ENCODE results near the gene DGKZ.

The DGKZ gene

GRCh38 chr11:46381819-46382645, 34.8 kb downstream of the DGKZ start:
- no peaks in the 10 kb centered on the region for H3K9me3 ChIP-seq
- no peak for TF ChIP-seq CTCF (IDR thresholded peaks at IDR 0.05)
- peaks cover 65% of the 10 kb centered on the region for H3K27me3 ChIP-seq
- peaks cover 26% of the 10 kb centered on the region for H3K36me3 ChIP-seq
- peak overlapping the region; percentile 39 to 88 for H3K4me3 ChIP-seq (ENCODE audit: low read depth in 1 of 2, low read length in 1 of 2)
- no peak overlapping the region for H3K27ac ChIP-seq
- peaks cover 32 to 57% of the 10 kb centered on the region in 2 experiments for H3K4me1 ChIP-seq (ENCODE audit: control insufficient read depth in 1 of 2, insufficient read depth in 1 of 2, low read depth in 1 of 2, low read length in 1 of 2)

DNA sequence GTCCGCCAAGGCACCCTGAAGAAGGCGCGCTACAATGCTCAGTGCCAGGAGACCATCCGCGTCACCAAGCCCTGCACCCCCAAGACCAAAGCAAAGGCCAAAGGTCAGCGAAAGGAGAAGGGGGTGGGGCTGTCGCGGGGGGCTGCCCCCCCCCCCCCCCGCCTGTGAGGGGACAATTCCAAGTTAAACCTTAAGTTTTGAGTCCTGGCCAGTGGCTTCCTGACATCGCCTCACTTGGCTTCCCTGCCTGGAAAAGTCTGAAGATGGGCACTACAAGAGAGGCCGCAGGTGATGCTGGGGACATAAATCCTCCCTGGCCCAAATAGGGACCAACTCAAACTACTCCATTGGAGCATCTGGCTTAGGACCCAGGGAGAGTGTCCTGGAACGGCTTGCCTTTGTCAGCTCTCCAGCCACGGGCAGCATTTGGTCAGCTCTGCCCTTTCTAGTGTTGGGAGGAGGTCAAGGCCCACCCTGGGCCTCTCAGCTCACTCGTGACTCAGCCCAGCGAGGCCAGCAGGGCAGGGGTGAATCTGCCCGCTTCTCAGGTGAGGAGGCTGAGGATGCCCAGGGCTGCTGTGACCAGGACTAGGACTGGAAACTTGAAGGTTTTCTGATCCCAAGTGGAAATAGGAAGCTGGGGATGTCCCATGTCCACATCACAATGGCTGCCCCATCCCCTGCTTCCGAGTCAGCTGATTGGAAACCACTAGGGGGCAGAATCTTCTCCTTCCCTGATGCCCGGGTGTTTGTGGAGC, 35.6 kb downstream of the DGKZ start:
- Histone ChIP-seq H3K27ac (no peak overlapping the region), H3K4me1 (ENCODE audit: control insufficient read depth in 1 of 2, insufficient read depth in 1 of 2, low read depth in 1 of 2, low read length in 1 of 2) (peaks cover 32 to 55% of the 10 kb centered on the region in 2 experiments), H3K27me3 (peaks cover 73% of the 10 kb centered on the region), H3K36me3 (peaks cover 18% of the 10 kb centered on the region), H3K4me3 (ENCODE audit: low read depth in 1 of 2, low read length in 1 of 2) (peak overlapping the region in 1 of 2 experiments; percentile 88), H3K9me3 (no peaks in the 10 kb centered on the region)
- no peak for TF ChIP-seq CTCF (IDR thresholded peaks at IDR 0.05)

DNA sequence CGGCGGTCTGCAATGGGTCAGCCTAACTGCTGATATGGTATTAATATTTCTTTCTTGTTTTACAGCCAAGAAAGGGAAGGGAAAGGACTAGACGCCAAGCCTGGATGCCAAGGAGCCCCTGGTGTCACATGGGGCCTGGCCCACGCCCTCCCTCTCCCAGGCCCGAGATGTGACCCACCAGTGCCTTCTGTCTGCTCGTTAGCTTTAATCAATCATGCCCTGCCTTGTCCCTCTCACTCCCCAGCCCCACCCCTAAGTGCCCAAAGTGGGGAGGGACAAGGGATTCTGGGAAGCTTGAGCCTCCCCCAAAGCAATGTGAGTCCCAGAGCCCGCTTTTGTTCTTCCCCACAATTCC, 36.1 kb downstream of the DGKZ start:
- Histone ChIP-seq H3K27me3 (peaks cover 78% of the 10 kb centered on the region), H3K36me3 (peaks cover 13% of the 10 kb centered on the region), H3K4me1 (ENCODE audit: control insufficient read depth in 1 of 2, insufficient read depth in 1 of 2, low read depth in 1 of 2, low read length in 1 of 2) (peaks cover 29 to 54% of the 10 kb centered on the region in 2 experiments), H3K27ac (no peak overlapping the region), H3K4me3 (ENCODE audit: low read depth in 1 of 2, low read length in 1 of 2) (no peak overlapping the region), H3K9me3 (no peaks in the 10 kb centered on the region)
- TF ChIP-seq CTCF (IDR thresholded peaks at IDR 0.05) = no peak

DNA sequence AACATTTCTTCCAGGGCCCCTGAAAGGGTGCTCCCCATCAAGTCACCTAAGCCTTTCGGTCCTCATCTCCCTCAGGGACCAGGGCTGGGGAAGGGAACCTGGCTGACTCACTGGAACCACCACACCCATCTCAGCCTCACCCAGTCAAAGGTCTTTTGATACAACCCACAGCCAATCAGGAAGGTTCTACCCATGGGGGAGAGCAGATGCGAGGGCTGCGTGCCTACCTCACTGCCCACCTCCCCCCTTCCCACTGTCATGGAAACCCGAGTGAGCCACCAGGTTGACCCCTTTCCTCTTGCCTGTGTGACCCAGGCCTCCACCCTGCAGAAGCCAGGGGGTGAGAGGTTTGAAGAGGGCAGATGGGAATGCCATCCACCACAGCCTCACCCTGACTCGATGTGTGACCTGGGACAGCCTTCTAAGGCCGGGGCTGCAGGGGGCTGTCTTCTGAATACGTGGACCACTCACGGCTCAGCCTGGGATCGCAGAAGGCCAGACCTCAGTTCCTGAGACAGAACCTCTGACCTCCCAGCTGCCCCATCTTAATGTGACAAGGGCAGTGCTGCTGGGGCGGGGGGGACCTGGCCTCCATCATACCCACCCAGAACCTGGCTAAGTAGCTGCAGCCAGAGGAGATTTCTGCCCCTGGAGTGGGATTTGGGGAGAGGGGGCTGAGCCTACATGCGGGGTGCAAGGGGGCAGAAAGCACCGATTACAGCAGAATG, 36.9 kb downstream of the DGKZ start:
- Histone ChIP-seq H3K4me1 (ENCODE audit: control insufficient read depth in 1 of 2, insufficient read depth in 1 of 2, low read depth in 1 of 2, low read length in 1 of 2) (peaks cover 21 to 47% of the 10 kb centered on the region in 2 experiments), H3K27ac (no peak overlapping the region), H3K4me3 (ENCODE audit: low read depth in 1 of 2, low read length in 1 of 2) (no peak overlapping the region), H3K9me3 (no peaks in the 10 kb centered on the region), H3K27me3 (peaks cover 86% of the 10 kb centered on the region), H3K36me3 (peaks cover 7% of the 10 kb centered on the region)
- no peak for TF ChIP-seq CTCF (IDR thresholded peaks at IDR 0.05)

DNA sequence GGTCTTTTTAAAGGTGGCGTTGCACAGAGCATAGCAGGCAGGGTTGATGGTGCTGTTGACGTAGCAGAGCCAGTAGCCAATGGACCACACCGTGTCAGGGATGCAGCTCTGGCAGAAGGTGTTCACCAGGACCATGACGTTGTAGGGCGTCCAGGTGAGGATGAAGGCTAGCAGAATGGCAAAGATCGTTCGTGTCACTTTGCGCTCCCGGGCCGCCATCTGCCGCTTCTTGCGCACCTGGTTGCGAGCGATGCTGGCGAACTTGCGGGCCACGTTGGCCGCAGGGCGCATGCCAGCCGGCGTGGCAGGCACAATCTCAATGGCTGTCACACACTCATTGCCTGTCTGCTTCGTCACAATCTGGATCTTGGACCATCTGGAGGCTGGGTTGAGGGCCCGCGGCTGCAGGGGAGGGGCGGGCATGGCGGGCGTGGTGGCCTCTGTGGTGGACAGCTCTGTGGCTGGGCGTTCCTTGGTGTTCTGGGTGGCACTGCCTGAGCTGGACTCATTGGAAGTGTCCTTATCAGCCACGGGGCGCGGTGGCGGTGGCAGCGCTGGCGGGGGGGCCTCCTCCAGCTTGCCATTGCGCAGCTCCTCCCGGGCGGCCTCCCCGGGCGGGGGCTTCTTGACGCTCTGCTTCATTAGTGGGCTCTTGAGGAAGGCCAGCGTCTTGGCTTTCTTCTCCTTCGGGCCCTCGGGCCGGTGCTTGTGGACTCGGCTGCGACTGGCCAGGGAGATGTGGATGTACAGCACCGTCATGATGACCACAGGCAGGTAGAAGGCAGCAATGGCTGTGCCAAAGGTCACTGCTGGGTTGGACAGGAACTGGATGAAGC, 38.1 kb downstream of the DGKZ start:
- TF ChIP-seq CTCF (IDR thresholded peaks at IDR 0.05) = no peak
- Histone ChIP-seq H3K27ac (no peak overlapping the region), H3K4me3 (ENCODE audit: low read depth in 1 of 2, low read length in 1 of 2) (no peak overlapping the region), H3K36me3 (no peaks in the 10 kb centered on the region), H3K4me1 (ENCODE audit: control insufficient read depth in 1 of 2, insufficient read depth in 1 of 2, low read depth in 1 of 2, low read length in 1 of 2) (peaks cover 21 to 47% of the 10 kb centered on the region in 2 experiments), H3K9me3 (no peaks in the 10 kb centered on the region), H3K27me3 (peaks cover 98% of the 10 kb centered on the region)
